GM21737 (cell line): ENCODE results near the gene KRT86.
"Not testable (repeated sequence)": the region's sequence is repeated elsewhere in the genome, so short reads cannot be mapped to it uniquely, and the experiment has no call there.

ENCODE experiments used
- ATAC-seq: cut with Tn5 transposase; IDR thresholded peaks from one replicate; pipeline ENCODE4 v1.9.1; 2021; ENCODE audit warnings: mild to moderate bottlenecking, moderate library complexity; ENCODE audit not compliant: unreplicated experiment

Gene KRT86

DNA sequence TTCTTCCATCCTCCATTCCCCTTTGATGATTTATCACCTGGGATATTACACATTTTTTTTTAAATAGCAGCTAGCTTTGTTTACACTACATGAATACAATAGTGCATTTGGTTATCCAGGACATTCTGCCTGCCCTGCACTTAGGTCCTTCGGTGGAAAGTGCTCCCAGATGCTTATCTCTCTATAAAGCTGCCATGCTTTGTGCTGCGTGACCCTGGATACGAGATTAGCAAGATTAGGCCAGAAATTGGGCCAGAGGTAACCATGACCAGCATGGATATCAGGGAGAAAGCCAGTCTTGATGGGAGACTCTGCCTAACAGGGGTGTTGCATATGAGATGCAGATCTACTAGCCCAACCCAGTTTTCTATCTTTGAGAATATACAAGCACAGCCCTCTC, 58.9 kb downstream of the KRT86 start:
- ATAC-seq: no peak

DNA sequence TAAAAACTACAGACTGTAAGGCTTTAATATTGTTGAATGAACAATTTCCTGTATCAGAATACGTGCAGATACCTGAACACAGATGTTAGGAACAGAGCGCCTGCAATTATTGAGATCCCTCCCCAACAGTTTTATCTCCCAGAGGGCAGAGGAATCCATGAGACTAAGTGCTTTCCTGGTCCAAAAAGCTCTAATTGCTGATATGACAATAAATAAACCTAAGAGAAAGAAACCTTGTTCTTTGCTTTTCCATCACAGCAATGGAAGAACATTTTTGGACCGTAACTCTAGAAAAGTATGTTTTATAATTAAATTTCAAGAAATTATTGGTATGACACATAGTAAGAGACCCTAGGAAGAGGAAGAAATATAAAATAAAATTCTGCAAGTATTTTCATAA, 59.7 kb downstream of the KRT86 start:
- ATAC-seq: no peak

DNA sequence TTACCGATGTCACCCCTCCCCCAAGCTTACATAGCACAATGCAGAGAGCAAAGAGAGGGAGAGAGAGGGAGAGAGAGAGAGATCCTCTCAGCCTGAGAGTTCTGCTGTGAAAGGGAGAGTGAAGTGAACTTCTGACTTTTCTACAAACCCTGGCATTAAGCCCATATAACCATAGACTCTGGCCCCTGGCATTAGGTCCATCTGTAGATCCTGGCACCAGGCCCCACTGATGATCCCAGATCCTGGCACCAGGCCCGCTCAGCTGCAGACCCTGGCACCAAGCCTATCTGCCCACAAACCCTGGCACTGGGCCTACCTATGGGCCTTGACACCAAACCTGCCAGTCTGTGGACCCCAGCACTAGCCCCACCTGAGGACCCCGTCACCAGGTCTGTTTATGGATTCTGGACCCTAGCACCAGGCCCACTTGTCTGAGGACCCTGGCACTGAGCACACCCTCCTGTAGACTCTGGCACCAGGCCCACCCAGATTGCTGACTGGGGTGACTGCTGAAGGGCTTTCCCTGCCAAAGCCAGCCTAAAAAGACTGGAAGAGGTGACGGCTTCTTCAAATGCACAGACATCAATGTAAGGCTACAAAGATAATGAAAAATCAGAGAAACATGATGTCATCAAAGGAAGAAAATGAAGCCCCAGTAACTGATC, 61.3 kb downstream of the KRT86 start:
- ATAC-seq: no peak

DNA sequence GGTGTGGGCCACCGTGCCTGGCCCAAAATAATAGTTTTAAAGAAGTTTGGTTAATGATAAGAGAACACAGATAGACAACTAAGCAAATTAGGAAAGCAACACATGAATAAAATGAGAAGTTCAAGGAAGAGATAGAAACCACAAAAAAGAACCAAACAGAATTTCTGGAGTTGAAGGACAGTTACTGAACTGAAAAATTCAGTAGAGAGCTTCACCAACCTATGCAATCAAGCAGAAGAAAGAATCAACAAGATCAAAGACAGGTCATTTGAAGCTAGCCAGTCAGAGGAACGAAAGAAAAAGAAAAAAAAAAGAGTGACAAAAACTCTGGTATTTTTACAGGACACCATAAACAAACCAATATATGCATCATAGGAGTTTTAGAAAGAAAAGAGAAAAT, 62.2 kb downstream of the KRT86 start:
- no peak for ATAC-seq

DNA sequence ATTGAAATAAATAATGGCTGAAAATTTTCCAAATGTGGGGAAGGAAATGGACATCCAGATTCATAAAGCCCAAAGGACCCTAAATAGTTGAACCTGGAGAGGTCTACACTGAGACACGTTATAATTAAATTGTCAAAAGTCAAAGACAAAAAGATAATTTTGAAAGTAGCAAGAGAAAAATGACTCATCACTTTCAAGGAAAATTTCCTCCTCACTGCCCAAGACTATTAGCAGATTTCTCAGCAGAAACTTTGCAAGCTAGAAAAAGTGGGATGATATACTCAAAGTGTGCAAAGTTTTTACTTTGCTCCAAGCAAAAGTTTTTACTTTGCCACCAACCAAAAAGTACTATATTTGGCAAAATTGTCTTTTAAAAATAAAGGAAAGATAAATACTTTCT, 62.6 kb downstream of the KRT86 start:
- ATAC-seq: no peak

DNA sequence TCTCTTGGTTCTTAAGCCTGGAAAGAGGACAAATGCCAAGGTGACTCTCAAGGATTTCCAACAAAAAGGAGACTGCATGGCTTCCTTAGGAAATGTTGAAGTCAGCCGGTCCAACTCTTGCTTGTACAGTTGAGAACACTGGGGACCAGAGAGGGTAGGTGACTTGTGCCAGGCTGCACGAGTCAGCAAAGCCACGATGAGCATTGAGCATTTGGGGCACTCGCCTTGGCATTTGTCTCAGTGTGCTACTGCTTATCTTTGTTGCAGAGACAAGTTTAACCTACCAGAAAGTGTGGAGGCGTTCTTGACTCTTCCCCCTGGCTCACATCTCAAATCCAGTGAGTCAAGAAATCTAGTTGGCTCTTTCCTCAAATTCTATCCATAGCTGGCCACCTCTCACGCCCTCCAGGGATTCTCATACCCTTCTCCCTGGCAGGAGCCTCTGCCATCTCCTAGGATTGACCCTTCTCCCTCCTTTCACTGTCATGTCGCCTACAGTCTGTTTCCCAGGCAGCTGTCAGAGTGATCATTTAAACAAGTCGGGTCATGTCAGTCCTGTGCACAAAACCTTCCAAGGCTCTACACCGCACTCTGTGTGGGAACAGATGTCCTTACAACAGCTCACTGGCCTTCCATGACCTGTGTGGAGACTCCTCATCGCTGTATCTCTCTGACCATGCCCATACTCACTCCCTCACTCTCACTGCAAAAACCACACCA, 64.0 kb downstream of the KRT86 start:
- ATAC-seq: no peak

DNA sequence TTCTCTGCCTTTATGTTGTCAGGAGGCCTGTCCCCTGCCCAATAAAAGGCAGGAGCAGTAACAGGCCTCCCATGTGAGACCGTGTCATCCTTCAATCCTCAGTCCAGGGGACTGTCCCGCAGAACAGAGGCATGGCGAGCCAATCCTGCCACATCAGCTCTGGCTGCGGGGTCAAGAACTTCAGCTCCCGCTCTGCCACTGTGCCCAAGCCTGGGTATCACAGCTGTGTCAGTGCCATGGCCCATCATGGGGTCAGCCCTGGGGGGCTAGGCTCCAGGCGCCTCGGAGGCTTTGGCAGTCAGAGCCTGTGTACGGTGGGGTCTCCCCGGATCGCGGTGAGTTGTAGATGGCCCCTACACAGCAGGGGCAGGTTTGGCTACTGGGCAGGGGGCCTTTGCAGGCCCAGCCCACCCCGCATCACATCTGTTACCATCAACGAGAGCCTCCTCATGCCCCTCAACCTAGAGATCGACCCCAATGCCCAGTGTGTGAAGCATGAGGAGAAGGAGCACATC, 66.7 kb downstream of the KRT86 start:
- ATAC-seq: no peak

DNA sequence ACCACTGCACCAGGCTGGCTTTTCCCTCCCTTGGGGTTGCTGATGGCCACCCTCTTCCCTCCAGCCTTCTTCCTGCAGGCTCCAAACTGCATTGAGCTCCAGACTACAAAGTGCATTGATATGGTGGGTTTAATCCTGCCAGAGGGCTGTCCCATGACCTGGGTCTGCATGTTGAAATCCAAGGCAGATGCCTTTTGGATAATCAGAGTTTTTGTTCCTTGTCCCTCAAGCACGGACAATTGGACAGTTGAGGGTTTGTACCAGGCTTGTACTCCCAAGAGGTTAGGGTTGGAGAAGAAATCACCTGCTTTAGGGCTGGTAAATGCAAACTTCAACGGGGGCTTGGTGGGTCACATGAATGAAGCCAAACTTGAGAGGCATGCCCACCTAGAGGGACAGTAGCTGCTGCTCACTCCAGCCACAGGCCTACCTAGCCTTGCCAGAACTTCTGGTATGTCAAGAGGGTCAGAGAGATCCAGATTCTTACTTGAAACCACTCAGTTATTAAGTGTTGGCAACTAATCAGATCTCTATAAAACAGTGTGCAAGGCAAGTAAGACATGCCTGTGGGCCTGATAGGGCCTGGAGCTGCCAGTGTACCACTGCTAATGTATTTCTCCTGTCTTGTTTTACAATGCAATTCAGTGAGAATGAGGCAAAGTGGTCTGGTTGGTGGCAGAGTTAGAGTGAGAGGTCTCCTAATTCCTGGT, 68.5 kb downstream of the KRT86 start:
- ATAC-seq: no peak

DNA sequence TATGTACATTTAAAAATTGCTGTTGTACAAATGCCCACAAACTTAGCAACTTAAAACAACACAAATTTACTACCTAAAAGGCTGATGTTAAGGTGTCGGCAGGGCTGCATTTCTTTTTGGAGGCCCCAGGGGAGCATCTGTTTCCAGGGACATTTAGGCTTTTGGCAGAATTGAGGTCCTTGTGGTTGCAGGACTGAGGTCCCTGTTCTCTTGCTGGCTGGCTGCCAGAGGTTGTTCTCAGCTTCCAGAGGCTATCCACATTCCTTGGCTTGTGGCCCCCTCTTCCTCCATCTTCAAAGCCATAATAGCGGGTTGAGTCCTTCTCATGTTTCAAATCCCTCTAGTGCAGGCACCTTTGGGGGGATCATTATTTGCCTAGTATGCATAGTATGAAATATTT, 69.1 kb downstream of the KRT86 start:
- no peak for ATAC-seq

DNA sequence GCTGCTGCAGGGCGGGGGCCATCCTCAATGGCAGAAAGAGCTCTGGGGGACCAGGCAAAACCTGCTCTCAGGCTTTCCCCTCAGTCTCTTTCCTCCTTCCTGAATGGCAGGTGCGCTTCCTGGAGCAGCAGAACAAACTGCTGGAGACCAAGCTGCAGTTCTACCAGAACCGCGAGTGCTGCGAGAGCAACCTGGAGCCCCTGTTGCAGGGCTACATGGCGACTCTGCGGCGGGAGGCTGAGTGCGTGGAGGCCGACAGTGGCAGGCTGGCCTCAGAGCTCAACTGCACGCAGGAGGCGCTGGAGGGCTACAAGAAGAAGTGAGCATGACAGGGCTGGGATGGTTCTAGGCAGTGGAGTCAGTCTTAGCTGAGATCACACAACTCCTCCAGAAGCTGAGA, 69.7 kb downstream of the KRT86 start:
- no peak for ATAC-seq

DNA sequence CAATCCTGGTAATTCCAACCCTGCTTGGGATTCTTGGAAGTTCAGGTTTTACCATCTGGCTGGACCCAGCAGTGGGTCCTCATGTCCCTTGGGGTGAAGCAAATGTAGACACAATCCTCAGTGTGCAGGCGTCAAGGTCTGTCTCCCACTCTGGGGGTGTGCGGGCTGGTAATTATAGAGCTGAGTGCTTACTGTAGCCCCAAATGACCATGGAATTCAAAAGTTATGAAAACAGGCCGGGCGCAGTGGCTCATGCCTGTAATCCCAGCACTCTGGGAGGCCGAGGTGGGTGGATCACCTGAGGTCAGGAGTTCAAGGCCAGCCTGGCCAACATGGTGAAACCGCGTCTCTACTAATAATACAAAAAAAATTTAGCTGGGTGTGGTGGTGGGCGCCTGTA, 70.6 kb downstream of the KRT86 start:
- ATAC-seq: not testable (repeated sequence)

DNA sequence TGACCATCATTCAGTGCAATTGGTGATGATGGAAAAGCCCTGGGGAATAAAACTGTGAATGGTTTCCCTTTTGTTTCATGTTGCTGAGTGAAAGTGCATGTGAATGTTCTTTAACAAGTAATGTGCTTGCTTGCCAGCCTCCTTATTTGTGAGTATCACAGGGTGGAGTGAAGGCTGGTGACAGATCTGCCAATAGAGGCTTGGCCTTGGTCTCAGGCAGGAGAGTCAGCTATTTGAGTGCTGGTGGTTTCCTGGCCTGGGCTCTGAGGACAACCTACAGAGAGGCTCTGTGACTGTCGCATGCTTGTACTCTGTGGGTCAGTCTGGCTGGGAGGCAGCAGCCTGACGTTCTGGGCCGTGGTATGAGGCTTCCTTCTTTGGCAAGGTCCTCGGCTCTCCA, 72.1 kb downstream of the KRT86 start:
- no peak for ATAC-seq

DNA sequence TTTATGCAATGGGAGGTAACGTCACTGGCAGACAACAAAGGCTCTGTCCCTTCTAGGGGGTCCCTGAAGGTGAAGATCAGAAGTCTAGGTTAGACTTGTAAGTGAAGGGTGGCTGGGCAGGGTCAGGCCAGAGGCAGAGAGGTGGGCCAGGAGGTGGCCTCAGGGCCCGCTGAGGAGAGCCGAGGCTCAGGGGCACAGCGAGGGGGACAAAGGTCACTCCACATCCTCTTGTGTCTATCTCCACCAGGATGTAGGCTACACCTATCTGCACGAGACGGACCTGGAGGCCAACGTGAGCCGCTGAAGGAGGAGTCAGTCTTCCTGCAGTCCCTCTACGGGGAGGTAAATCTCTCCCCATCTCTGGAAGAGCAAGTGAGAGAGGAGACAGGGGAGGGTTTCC, 72.6 kb downstream of the KRT86 start:
- ATAC-seq: no peak

DNA sequence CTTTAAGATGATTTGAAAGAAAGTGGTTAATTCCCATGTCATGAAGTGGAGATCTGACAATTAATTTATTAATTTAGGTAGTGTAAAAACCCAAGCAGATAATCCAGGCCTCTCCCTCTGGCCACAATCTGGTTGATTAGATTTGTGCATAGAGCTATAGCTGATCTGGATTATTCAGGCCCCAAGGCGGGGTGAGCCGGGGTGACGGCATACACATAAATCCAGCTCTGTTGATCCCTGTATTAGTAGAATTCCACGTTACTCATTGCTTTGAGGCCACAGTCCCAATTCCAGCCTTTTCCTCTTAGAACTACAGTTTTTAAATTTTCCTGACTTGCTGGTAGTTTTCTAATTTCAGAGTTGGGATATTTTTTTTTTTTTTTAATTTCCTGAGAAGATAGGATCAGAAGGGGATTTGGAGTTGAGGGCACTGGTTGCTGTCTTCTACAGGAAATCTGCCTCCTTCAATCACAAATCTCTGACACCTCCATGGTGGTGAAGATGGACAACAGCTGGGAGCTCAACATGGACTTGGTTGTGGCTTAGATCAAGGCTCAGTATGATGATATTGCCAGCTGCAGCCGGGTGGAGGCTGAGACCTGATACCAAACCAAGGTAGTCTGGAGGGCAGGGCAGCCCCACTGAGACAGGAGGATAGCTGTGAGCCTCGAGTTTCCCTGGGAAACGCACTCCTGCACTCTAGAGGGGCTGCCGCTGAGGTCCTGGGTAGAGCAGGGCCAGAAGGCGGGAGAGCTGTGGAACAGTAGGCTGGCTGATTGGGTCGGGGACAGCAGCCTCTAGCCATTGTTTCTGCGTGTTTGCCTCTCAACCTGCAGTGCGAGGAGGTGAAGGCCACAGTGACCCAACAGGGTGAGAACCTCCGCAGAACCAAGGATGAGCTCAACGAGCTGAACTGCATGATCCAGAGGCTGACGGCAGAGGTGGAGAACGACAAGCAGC, 73.4 kb downstream of the KRT86 start:
- no peak for ATAC-seq

DNA sequence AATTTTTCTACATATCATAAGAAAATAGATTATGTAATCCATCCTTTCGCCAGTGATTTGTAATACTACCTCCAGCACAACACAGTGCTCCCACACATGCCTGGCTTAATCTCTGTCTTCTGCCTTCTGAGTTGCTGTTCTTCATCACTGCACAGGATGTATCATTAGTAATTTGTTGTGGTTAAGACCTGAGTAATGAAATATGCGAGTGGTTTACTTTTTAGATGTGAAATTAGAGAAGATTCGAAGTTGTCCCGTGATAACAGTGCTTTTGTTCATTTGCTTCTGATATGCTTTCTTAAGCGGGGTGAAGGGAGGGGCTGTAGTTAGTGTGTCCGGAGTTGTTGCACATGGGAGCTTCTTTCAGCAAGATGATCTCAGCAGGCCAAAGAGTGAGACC, 74.8 kb downstream of the KRT86 start:
- ATAC-seq: no peak

DNA sequence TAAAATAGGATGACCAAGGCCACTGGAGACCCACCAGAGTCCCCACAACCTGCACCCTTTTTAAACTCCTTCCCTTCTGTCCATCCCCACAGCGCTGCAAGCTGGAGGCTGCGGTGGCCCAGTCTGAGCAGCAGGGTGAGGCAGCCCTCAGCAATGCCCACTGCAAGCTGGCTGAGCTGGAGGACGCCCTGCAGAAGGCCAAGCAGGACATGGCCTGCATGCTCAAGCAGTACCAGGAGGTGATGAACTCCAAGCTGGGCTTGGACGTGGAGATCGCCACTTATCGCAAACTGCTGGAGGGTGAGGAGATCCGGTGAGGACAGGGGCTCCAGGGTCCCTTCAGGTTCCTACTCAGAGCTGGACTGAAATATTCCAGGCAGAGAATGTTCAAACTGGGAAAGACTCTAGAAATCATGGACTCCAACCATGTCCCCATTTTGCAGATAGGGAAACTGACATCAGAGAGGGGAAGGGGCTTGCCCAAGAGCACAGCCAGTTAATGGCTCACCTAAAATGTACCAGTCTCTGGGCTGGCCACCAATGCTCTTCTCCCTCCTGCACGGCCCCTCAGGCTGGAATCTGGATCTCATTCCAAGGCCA, 75.7 kb downstream of the KRT86 start:
- ATAC-seq: no peak

DNA sequence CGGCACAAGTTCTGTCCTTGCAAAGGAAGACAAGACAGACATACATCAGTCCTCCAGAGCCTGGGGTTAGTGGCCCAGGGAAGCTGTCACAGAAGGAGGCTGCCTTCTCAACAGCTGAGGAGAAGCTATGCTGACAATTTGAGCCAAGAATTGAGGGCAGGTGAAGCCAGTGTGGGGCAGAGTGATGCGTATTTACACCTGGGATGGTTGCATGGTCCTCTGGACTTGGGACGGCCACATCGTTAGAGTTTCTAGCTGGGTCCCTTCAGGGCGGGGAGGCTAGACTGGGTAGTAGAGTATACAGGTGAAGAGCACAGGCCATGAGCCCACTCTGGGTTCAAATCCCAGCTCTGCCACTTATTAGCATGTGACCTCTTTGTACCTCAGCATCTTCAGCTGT, 76.3 kb downstream of the KRT86 start:
- ATAC-seq: no peak

DNA sequence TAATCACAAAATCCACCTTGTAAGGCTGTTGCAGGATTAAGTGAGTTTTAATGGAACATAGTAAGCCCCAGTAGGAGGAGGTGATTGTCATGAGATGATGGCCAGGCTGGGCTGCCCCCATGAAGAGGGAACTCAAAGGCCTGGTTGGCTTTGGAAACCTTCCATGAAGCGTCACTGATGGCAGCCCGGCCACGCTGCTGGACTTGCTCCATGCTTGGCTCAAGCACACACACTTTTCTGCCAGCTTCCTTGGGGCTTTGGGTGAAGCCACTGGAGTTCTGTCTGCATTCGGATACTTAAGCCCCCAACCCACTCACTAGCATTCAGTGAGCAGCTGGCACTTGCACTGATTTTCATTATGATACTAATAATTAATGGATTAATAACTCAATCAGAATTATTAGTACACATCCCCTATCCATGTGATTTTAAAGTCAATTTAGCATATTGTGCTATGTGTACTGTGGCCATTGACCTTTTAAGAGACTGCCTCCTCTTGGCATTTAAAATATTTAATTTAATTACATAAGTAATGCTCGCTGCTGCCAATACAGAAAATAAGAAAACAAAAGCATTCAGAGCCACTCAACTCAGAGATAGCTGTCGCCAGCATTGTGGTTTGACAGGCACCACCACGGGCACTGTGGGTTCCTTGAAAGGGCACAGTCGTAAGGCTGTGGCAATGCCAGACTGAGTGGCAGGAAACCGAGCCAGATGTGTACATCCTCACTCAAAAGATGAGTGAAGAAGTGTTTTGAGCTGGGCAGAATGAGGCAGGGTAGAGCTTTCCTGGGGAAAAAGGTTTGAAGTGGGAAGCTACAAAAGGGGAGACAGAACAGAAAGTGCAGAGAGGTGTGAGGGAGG, 77.0 kb downstream of the KRT86 start:
- no peak for ATAC-seq

DNA sequence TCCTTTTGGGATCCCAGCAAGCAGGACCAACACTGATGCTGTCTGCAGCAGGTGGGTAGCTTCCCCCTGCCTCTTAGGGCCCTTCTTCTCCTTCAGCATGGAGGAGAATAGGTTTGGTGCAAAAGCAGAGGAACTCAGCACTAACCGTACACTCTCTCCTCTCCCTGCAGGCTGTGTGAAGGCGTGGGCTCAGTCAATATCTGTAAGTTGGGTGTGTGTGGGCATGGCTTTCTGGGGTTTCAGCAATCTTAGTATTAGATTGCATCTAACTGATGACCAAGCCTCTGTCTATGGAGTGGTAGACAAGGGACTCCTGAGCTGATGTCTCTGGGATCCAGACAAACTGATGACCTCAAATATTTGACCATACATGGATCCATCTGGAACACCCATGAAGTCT, 78.5 kb downstream of the KRT86 start:
- ATAC-seq: no peak

DNA sequence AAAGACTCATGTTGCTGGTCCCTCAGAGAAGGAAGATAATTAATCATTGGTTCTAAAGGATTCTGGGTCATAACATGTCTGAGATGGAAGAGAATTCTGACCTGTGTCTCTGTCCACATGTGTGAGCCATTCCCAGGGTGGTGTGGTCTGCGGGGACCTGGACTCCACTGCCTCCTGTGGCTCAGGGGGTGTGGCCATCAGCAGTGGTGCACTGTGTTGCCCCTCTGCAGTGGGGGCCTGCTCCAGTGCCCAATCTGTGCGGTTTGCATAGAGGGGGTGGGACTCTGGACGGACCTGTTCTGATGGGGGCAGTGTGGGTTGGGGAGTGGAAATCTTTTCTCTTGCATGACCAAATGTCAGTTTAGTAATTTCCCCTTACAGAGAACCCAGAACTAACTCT, 79.3 kb downstream of the KRT86 start:
- ATAC-seq: no peak
